HG03575 (cell line): ENCODE data around the gene ADGRD1.

ENCODE experiments used
- ATAC-seq: cut with Tn5 transposase; IDR thresholded peaks from one replicate; pipeline ENCODE4 v1.9.1; 2021; ENCODE audit not compliant: unreplicated experiment, insufficient number of reproducible peaks, low FRiP score; ENCODE audit errors: extremely low read depth

The ADGRD1 gene

DNA sequence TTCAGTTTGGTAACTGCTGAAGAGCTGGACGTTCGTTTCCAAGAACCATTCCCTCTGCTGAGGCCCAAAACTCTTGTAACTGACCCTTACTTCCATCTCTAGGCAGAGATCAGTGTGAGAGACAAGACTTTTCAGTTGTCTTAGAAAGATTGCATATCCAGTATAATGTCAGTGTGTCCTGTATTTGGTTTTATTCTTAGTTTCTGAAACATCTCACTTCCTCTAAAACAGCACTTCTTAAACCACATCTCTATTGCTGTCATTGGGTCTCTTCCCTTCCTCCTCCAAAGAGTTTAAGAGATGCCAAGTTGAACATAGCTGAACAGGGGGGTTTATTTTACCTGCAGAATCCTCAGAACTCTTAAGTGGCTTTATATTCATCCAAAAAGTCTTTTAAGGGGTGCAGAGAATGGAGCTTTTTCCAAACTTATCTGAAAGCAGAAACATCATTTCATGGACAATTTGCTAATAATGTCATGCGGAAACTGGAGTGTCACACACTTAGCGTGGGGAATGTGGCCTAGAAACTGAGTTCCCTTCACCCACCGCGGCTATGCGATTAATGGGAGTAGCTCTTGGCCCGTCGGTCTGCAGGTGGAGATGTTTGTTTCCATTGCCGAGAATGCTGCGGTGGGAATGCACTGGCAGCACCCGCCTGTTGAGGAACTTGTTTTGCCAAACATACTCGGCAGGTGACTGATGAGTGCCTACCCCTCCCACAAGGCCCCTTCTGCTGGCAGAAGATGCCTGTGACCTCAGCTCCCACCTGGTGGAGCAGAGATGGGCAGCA is 148.2 kb downstream of the ADGRD1 start:
- ATAC-seq, result peak; percentile 50

DNA sequence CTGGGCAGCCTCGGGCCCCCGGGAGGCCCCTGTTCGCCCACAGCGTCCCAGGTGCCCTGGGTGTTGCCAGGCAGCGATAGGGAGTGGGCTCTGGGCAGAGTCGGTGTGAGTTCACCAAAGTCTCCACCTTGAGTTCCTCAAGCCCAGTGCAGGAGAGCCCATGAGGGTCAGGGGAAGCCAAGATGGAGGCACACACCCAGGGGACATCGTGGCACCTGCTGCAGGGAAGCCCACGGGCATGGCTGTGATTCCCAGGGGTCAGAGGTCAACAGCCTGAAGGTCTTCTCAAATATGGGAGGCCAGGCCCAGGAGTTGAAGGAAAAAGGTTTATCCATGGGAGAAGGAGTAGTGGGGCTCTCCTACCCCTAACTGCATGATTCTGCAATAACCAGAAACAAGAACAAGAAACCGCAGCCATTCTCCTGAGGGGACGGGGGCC is 148.8 kb downstream of the ADGRD1 start:
- no peak for ATAC-seq

DNA sequence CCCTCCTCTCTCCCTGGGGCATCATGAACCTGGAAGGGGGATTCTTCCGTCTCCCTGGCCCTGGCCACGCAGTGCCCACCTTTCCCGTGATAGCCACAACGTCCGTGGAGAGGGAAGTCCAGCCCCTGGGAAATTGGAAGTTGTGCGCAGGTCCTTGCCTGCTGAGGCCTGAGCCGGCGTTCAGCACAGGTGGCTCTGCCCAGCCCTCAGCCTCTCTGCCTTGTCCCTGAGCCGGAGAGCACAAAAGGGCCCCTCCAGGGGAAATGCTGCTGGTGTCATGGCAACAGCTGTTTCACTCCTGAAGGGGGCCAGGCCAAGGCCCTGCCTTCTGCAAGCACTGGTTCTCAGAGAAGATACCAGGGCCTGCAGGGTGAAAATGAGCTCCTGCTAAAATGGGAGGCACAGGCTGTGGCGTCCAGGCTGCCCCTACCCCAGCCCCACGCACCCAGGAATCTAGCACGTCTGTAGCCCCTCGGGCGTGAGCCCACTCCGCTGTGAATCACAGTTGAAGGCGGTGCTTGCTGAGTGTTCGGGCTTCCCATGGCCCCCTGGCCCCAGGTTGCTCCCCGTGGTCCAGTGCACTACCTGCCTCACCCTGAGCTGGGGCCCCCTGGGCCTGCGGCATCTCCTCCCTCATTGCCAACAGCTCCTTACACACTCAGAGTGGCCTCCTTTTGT is 149.4 kb downstream of the ADGRD1 start:
- no peak for ATAC-seq

DNA sequence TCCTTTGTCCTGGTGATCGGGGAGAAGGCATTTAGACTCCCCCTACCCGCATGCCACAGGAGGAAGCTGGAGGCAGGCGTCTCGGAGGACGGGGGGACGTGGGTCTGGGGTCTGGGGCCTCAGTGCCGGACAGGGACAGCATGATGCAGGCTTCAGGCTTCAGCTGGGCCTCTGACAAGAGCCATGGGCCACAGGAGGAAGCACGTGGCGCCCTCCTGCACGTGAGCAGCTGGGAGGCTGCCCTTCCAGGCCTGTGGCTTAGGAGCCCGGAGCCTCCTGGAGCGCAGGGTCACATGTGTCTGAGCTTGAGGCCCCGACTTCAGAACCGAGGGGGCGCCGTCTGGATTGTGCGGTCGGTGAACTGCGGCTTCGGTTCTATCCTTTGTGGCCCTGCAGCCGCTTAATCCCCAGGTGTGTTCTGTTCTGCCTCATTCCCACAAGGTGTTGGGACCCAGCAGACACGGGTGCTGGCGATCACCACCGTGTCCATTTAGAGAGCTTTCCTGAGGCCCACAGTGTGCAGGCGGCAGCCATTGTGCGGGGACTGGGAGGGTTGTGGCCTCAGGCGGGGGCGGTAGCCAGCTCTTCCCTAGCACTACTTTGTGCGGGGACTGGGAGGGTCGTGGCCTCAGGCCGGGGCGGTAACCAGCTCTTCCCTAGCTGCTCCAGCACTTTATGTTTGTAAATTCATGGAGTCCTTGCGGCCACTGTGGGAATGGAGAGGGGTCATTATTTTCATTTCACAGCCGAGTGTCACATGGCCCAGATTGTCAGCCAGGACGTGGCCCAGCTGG is 150.2 kb downstream of the ADGRD1 start:
- ATAC-seq, result no peak

DNA sequence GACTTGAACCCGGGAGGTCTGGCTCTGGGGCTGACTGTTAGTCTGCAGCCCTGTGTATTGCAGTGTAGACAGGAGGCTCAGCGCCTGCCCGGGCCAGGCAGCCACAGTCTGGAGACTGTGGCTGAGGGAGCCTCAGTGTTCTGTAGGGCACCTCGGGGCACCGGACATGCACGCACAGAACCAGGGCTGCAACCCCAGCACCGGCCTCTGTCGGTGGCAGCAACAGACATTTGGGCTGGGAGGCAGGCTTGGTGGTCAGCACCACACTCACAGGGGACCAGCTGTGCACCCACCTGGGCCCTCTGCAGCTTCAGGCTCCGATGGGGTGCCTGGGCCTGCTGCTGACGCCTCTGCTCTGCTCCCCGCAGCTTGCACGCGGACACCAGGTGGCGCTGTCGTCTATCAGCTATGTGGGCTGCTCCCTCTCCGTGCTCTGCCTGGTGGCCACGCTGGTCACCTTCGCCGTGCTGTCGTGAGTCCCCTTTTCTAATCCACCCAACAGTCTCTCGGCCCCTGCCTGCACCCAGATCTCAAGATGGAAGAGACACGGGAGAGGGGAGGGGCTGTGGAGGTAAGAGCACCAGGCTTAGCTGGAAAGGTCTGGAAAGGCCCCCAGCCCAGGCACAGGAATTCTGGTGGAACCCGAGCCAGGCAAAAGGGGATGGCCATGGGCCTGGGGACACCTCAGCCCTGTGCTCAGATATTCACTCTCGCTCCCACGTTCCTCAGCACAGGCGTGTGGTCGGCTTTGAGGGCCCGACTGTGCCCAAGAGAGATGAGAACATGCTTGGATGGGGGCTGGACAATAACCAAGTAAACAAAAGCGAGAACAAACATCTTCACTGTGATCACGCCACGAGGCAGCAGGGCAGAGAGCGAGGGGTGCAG is 151.0 kb downstream of the ADGRD1 start:
- ATAC-seq, result no peak

DNA sequence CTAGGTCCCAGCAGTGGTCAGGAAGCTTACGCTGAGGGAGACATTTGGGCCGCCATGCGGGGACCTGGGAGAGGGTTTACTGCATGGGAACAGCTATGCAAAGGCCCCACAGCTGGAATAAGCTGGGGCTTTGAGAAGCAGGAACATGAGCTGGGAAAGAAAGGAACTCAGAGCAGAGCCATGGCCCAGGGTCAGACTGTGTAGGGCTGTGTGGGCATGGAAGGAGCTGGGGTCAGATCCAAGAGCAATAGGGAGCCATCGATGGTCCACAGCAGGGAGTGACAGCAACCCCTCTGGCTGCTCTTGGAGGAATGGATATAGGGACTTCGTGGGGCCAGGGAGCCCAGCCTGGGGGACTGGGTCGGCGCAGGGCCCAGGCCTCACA is 151.6 kb downstream of the ADGRD1 start:
- ATAC-seq, result no peak

DNA sequence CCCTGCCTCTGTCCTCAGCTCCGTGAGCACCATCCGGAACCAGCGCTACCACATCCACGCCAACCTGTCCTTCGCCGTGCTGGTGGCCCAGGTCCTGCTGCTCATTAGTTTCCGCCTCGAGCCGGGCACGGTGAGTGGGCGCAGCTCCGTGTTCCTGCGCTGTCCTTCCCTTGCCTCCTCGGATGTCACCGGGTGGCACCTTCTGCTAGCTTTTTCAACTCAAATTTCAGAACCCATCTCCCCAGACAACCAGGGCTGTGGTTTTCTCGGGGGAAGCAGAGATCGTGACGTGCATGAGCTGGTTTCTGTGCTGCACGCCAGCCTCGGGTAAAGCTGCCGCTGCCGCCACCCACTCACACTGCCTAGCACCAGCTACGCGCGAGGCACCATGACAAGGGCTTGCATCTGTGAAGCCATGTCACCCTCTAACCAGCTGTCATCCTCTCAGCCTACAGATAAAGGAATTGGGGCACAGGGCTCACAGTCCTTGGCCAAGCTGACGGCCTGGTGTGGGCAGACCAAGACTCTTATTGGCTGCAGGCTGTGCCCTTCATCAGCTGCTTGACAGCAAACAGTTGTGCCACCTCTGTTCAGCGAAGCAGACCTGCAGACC is 152.1 kb downstream of the ADGRD1 start:
- no peak for ATAC-seq

DNA sequence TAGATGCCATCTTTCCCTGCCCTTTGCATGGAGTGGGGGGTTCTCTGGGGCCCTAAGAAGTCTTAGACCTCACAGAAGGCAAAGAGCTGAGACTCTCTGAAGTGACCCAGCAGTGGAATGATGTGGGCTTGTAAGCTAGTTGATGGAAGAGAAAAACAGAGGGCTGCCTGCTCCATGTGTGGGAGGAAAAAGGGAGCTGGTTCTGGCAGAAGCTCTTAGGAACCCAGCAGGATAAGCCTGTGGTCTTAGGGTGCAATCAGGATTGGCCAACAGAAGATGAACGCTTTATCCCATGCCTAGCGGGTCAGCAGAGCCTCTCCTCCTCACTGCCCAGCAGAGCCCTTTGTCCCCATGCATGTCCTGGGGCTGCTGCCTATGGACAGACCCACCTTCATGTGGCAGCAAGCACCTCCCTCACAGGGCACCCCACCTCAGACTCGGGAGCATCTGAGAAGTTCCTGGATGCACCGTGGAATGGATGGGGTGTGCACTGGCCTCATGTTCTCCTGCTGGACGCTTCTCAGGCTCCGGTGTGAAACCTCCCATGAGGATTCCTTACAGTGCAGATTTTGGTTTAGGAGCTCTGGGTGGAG is 152.7 kb downstream of the ADGRD1 start:
- ATAC-seq, result no peak

DNA sequence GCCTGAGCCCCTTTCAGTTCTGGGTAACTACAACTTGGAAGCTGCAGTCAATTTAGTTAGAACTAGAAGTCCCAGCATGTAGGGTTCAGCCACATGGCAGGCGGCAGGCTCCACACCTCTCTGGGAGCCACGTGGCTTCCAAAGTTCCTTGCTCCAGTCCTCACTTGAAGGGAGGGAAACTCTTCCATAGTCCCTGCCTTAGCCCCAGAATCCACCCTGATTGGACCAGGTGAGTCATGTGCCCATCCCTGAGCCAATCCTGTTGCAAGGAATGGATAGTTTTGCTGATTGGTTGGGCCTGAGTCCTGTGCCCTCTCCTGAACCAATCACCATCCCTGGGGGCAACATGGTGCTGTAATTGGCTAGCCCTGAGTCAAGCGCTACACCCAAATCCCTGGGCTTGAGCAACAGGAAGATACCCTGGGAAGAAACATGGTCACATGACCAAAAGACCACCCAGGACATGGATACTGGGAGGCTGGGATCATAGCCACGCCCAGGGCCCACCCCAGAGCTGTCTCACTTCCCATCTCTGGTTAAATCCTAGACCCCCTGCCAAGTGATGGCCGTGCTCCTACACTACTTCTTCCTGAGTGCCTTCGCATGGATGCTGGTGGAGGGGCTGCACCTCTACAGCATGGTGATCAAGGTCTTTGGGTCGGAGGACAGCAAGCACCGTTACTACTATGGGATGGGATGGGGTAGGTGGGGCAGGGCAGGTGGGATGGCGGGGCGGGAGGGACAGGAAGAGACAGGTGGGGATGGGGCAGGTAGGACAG is 154.7 kb downstream of the ADGRD1 start:
- no peak for ATAC-seq

DNA sequence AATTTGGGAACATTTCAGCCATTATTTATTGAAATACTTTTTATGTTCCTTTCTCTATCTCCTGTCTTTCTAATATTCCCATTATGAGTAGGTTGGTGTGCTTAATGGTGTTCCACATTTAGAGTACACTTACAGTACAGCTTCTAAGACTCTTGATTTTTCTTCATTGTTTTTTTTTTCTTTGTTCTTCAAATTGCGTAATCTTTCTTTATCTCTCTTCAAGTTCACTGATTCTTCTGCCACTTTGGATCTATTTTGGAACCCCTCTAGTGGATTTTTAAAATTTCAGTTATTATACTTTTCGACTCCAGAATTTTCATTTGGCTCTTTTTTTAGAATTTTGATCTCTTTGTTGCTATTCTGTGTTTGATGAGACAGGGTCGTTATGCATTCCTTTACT is 157.7 kb downstream of the ADGRD1 start:
- ATAC-seq, result no peak

DNA sequence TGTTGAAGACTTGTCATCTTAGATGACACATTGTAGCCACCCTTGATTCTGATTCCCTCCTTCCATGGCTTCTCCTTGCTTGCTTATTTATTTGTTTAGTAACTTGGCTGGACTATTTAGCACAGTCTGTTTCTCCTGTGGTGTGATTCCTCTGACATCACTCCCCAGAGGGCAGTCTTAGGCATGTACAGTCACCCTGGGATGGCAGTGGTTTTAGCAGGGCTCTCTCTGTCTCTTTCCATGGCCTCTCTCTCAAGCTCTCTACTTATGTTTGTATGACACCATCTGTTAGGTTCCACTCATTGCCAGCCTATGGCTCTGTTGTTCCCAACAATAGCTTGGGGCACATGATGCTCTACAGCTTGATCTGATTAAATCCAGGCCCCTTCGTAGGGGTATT is 158.3 kb downstream of the ADGRD1 start:
- ATAC-seq, result no peak

DNA sequence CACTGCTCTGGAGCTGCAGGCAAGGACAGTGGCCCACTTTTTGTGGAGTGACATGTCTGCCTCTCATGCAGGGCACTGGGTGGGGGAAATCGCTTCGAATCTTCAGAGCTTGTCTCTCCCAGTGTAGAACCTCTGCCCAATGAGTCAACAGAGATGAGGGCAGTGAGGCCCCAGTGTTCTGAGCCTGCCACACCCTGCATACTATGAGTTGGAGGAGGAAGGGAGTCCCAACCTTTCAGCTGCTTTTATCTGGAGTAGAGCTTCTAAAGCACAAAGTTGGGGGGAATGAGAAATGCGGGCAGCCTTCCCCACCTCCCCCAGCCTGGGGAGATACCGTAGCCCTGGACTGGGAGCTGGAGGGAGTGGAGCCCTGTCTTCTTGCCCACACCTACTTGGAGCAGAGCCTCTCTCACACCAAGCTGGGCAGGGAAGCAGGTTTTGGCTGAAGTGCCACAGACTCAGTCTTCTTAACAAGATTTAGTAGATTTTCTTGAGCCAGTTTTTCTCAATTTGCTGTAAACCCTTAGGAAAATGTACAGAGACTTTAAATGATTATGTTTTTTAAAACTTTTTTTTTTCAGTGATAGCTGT is 159.1 kb downstream of the ADGRD1 start:
- no peak for ATAC-seq

DNA sequence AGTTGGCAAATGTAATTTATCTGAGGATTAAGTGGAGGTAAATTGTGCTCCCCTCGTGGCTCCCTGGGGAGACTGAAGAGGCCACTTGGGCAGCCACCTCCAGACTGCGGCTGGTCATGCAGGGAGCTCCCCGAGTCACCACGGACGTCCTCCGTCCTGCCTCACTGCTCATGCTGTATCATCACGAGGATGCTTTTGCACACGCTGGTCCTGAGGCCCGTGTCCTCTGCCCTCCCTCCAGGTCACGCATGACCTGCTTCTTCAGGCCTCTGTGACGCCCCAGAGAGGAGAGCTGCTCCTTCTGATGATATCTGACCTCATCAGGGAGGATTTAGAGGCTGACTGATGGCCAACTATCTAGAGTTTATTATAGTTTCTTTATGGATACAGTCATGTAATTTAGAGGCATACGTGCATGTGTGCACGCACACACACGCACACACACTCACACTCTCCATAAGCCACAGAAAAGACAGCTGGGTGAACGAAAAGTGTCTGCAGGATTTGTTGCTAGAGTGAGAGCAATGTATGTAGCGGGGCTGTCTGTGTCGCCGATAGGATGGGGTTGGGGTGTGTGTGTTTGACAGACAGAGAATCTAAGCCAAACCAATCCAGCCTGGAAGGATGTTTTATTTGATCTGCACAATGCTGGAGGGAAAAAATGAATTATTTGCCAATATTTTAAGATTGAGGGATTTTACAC is 160.0 kb downstream of the ADGRD1 start:
- no peak for ATAC-seq

DNA sequence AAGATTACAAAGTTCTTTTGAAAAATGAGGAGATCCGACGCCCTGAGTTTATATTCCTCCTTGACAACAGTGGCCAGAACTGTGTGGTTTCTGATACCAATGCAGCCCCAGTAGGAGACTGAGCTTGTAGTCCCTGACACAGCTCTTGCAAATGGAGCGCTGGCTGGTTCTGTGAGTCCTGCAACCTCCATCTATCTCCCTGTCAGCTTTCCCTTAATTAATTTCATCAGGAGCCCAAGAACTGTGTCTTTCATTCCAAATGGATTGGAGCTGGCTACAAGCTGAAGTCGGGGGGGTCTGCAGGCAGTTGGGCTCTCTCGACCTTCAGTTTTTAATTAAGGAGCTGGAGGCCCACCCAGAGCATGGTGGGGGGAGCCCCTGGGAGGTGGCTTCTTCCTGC is 160.6 kb downstream of the ADGRD1 start:
- ATAC-seq, result no peak

DNA sequence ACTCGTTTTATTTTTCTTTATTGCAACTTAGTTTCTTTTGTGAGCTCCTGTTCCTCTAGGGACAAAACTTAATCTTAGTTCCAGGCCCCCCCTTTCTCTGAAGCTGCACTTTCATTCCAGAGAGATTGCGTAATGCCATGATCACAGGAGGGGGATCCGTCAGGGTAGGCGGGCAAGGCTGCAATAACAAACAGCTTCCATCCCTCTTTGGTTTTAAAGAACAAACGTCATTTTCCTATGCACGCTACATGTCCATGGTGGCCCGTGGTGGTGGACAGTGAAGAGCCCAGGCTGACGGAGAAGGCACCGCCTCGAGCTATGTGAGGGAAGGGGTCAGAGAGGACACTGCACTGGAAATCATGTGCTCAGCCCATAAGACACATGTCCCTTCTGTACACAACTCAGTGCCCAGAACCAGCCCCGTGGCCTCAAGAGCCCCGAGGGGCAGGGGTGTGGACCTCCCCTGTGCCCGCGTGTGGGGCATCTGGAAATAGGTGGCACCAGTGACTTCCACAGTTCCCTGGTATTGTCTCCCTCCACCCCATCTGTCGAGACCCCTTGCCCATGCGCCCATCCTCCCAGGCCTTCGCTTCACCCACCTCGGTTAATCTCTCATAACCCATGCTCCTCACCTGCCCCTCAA is 161.4 kb downstream of the ADGRD1 start:
- ATAC-seq, result no peak

DNA sequence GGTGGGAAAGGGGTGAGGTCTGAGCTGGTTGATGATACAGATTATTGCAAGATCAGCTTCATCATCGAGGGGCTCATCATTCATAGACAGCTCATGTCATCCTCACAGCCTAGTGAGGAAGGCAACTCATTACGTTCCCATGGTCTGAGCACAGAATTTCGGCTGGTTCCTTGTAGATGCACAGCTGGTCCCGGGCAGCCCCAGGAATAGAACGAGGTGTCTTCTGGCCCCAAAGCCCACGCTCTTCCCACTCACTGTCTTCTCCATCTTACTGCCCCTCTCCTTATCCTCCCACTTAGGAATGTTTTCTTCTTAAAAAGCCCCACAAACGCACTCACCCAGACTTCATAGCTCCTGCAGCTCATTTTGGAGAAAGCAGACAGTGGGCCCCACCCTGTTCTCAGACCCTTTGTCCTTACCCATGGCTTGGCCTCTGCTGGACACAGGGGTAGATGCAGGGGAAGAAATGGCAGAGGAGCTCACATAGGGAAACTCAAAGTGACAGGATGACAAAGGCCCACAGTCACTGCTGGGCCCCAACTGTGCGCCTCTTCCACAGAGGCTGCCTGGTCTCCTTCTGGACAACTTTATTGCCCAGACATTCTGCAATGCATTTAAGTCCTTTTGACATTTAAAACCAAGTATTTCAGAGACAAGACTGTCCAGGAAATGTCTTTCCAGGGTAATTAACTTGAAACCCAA is 162.2 kb downstream of the ADGRD1 start:
- ATAC-seq, result no peak
